HG02623 (cell line): Measurements from ENCODE around the gene MTG1.
"Not testable (repeated sequence)": the region's sequence is repeated elsewhere in the genome, so short reads cannot be mapped to it uniquely, and the experiment has no call there.

Source experiments
- ATAC-seq: cut with Tn5 transposase; IDR thresholded peaks from one replicate; pipeline ENCODE4 v1.9.1; 2021; ENCODE audit warnings: moderate library complexity; ENCODE audit not compliant: unreplicated experiment

The MTG1 gene

GRCh38 chr10:133422807-133423771 is 29.1 kb downstream of the MTG1 start:
- no peak for ATAC-seq

DNA sequence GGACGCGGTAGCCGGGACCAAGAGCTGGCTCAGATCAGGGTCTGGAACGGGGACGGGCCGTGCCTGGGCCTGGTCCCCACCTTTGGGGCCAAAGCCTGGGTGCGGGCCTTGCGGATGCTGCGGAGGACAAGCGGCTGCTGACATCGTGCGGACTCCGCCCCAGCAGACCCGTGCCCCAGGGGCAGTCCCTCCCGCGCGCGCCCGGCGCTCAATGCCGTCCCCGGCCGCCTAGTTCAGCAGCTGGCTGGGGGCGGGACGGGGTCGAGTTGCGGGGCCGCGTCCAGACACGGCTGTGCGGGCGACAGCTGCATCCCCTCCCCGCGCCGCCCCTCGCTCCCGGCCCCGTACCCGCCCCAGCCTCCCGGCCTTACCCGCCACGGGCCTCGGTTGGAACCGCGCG is 30.1 kb downstream of the MTG1 start:
- ATAC-seq, result not testable (repeated sequence)

- not testable (repeated sequence) for ATAC-seq
These were observed 30.6 kb downstream of the MTG1 start, which contains the start of gene SPRN for GRCh38 chr10:133424601-133425000. Gene SPRN (minus strand): TSS chr10:133424625. CDS start chr10:133423681, 944 bp downstream.

- ATAC-seq, result not testable (repeated sequence)
These were observed 35.6 kb downstream of the MTG1 start for GRCh38 chr10:133429571-133429970.

DNA sequence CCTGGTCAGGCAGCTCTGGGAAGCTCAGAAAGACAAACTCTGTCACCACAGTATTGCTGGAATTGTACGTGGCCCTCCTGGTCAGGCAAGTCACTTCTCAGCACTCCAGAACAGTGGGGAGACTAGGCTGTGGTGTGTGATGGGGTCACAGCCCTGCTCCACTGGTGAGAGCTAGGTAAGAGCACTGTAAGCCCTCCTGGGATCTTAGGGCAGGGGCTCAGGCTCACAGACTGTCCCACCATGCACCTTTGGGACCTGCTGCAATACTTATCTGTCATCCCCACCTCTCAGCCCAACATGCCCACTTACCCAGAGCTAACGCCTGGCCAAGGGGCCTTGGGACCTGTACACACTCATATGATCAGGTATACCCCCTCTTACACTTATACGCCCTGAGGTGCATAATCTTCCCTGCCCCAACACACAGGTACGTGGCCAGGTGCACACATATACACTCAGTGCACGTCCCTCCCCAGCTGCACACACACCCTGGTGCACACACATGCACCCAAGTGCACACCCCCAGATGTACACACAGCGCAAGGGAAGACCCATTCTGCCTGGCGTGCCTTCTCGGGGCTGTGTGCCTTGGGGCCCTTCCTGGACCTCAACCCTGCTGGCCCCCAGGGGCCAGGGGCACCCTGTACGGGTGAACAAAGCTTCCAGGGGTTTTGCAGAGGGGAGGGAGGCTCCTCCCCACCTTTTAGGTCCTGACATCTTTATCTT is 38.1 kb downstream of the MTG1 start:
- ATAC-seq, result not testable (repeated sequence)

DNA sequence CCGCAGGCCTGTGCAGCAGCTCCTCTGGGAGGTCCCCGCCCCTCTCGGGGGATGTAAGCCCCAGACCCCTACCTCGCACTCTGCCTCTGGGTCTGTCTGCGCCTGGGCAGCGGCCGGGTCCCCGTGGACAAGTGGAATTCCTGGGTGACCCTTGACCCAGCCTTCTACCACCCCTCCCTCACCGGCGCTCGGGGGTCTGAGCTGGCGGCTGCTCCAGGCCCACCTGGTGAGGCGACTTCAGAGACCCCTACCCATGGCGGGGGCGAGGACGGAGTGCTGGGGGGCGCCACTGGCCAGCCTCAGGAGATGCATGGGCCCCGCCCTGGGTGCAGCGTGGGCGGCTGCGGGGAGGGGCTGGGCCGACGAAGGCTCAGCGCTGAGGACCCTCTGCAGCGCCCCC is 38.8 kb downstream of the MTG1 start:
- ATAC-seq, result not testable (repeated sequence)

DNA sequence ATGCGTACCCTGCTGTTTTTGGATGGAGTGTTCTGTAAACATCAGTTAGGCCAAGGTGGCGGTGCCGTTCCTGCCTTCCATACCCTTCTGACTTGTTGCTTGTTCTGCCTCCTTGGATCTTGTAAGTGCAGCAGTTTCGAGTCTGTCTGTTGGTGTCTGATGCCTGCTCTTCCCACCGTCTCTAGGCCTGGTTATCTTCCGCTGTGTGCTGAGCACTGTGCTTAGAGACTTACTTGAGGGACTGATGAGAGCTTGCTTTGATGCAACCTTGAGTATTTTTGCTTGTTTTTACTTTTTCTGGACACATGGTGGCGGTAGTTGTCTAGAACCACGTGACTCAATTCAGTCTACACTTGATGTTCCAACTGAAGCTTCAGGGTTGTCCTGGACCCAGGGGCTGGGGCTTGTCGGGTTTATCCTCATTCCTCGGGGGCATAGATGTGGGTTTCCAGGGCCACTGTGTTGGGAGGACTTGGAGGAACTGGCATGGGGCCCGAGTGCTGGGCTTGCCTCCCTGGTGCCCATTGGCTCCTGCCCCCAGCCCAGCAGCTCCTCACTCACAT is 44.8 kb downstream of the MTG1 start:
- ATAC-seq, result no peak

- ATAC-seq, result no peak
These were observed 45.8 kb downstream of the MTG1 start for GRCh38 chr10:133439517-133440461.

DNA sequence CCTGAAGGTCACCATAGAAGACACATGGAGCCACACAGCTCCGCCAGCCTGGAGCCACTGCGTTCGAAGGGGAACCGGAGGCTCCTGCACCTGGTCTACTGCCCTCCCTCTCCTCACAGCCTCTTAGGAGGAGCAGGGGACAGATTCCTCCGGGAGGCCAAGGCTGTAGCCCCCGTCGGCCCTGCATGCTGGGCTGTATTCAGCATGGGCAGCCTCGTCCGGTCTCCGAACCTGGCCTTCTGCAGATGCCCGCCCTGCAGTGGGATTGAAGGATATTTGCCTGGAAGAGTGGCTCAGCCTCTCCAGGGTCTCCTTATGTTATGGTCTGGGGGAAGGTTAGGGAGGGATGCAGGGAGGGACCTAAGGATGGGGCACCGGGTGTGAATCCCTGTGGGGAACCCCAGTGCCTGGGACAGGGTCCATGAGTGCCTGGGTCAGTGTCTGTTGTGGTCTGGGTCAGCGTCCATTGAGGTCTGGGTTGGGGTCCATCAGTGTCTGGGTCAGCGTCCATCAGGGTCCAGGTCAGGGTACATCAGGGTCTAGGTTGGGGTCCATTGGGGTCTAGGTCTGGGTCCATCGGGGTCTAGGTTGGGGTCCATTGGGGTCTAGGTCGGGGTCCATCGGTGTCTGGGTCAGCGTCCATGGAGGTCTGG is 46.8 kb downstream of the MTG1 start:
- no peak for ATAC-seq

DNA sequence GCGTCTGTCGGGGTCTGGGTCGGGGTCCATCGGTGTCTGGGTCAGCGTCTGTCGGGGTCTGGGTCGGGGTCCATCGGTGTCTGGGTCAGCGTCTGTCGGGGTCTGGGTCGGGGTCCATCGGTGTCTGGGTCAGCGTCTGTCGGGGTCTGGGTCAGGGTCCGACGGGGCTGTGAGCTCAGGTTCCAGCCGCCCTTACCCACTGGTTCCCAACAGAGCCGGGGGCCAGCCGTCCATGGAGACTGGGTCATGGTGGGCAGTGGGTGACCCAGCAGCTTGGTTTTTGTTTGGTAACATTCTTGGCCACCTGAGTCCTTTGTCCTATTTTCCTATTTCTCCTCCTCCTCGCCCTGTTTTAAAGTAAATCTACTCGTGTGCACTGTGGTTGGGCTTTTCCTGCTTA is 47.4 kb downstream of the MTG1 start:
- ATAC-seq, result not testable (repeated sequence)

DNA sequence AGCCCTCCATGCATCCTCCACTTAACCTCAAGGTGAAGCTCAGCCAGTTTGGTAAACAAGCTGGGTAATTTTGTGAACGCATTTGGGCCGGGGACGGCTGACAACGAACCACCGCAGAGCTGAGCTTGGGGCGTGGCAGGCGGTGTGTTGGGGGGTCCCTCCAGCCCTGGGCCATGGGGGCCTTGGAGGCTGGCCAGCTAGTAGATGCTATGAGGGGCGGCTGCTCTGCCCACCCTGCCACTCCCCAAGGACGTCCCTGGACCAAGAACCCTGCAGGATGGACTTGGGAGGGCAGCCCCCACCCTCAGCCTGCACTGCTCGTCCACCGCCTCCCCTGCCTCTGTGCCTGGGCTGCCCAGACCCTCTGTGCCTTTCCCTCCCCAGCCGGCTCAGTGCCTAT is 47.8 kb downstream of the MTG1 start:
- ATAC-seq, result no peak

GRCh38 chr10:133442191-133442966 is 48.4 kb downstream of the MTG1 start:
- ATAC-seq, result no peak

DNA sequence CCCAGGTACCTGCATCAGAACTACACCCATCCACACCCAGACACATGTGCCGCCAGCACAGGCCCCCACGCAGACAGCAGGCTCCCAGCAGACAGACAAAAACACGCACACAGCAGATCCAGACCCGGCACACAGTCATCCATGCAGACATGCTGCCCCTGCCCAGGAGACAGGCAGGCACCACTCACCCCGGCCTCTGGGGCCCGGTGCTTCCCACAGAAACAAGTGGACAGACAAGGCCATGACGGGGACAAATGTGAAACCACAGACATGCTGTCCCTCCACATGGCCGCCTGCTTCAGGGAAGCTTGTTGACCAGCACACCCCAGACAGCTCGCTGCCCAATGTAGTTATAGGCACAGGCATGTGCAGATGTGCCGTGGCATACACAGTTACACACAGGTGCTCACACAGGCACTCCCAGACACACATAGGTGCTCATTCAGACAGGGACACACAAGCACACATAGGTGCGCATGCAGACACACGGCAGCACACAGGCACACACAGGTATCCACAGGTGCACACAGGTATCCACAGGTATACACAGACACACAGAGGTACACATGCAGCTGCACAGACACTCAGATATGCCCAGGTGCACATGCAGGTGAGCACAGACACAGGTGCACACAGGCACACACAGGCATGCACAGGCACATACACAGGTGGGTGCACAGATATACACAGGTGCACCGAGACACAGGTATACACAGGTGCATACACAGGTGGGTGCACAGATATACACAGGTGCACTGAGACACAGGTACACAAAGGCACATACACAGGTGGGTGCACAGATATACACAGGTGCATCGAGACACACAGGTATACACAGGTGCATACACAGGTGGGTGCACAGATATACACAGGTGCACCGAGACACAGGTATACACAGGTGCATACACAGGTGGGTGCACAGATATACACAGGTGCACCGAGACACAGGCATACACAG is 49.3 kb downstream of the MTG1 start:
- ATAC-seq, result no peak

GRCh38 chr10:133444342-133445267 is 50.6 kb downstream of the MTG1 start:
- no peak for ATAC-seq

- ATAC-seq, result no peak
These were observed 51.3 kb downstream of the MTG1 start for GRCh38 chr10:133445268-133445732.

DNA sequence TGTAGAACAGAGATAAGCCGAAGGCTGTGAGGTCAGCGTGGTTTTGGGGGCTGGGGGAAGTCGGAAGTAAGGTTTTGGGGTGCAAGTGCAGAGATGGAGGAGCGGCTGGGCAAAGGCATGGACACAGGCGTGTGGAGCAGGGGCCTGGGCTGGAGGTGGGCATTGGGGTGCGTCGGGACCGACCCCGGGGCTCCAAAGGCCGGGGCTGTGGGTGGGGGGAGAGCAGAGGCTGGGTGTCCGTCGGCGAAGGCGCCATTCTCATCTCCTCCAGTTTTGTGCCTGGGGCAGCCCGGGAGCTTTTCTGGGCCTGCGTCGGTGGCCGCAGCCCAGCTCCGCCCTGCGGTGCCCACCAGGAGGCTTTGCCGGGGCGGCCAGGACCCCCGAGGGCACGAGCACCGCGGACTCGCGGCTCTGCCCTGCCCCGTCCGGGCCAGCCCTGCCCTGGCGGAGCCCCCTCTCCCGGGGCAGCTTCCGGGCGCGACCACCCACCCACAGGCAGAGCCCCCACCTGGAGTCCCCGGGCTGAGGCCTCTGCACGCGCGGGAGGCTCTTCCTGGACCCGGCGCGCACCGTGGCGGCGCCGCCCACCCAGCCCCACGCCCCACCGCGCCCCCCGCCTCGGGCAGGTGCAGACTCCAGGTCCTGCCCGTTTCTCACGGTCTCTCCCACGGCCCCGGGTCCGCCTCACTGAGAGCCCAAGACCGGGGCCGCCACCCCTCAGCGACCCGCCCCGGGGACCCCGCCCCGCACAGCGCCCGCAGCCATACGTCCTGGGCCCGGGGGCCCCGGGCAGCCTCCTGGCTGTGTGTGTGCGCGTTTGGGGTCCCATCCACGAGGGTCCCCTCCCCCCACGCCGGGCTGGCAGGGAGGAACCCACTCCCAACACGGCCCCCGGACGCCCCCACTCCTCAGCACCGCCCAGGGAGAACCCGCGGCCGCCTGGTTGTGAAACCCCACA is 52.1 kb downstream of the MTG1 start:
- no peak for ATAC-seq
